ENCODE results near the gene RETREG3.
A peak's percentile ranks its signal among the peaks of the same experiment; 100 is the strongest.

GRCh38 chr17:42571435-42572225, 37.5 kb downstream of the RETREG3 start:
- TF ChIP-seq POLR2A (IDR thresholded peaks at IDR 0.05; ENCODE audit: low read length) = peak; percentile 9
- TF ChIP-seq GATA1 (IDR thresholded peaks at IDR 0.05; ENCODE audit: low read depth, low read length) = no peak

Data from erythroblast (primary cell).